GM23338 (cell line): Measurements from ENCODE around the gene UVRAG.
"Not testable (repeated sequence)": the region's sequence is repeated elsewhere in the genome, so short reads cannot be mapped to it uniquely, and the experiment has no call there.

ENCODE experiments used
- CTCF ChIP-seq, 2 experiments: fragments of 200-600 bp in 1 of 2; sonication (generic) in 1 of 2; conservative IDR thresholded peaks; 2 replicates each; pipeline versions ENCODE4 v1.5.1 to v1.6.1; 2016 to 2017; ENCODE audit warnings: antibody characterized with exemption in 2 of 2, low read depth in 2 of 2, mild to moderate bottlenecking in 2 of 2, moderate library complexity in 1 of 2
- ETS1 ChIP-seq: IDR thresholded peaks from 2 replicates; pipeline ENCODE4 v1.6.1; 2016; ENCODE audit warnings: antibody characterized with exemption
- EZH2 ChIP-seq: fragments of 200-600 bp; sonication (generic); IDR thresholded peaks from one replicate; pipeline ENCODE4 v1.8.0; 2017; ENCODE audit warnings: antibody characterized with exemption, mild to moderate bottlenecking, low read depth; ENCODE audit not compliant: unreplicated experiment
- EZH2phosphoT487 ChIP-seq: fragments of 200-600 bp; sonication (generic); IDR thresholded peaks from one replicate; pipeline ENCODE4 v1.8.1; 2018; ENCODE audit warnings: antibody characterized with exemption; ENCODE audit not compliant: unreplicated experiment
- JUNB ChIP-seq: IDR thresholded peaks from one replicate; pipeline ENCODE4 v1.6.1; 2016; ENCODE audit warnings: antibody characterized with exemption; ENCODE audit not compliant: unreplicated experiment
- NANOG ChIP-seq: IDR thresholded peaks from 2 replicates; pipeline ENCODE4 v1.6.1; 2016; ENCODE audit warnings: antibody characterized with exemption, borderline replicate concordance
- POLR2AphosphoS5 ChIP-seq: IDR thresholded peaks from 2 replicates; pipeline ENCODE4 v1.6.1; 2016; ENCODE audit warnings: antibody characterized with exemption, low read depth
- REST ChIP-seq: IDR thresholded peaks from one replicate; pipeline ENCODE4 v1.6.1; 2018; ENCODE audit warnings: antibody characterized with exemption; ENCODE audit not compliant: unreplicated experiment

GRCh38 chr11:76060475-76061036 is 245.5 kb downstream of the UVRAG start:
- not testable (repeated sequence) for TF ChIP-seq EZH2; CTCF (conservative IDR thresholded peaks at IDR 0.05; ENCODE audit: low read depth in 2 of 2); EZH2phosphoT487; POLR2AphosphoS5; ETS1; JUNB; NANOG; REST
